Heart left ventricle (tissue), 16 donors: ENCODE measurements around the gene NME5. TPM values are rescaled to one million over a fixed set of nuclear protein-coding genes. Genes with fewer than 3 reads are reported as not detected.
A peak's percentile ranks its signal among the peaks of the same experiment; 100 is the strongest.

Source experiments
- ATAC-seq, 4 donors: fragments of 200-7000 bp; cut with Tn5 transposase; one replicate each; pipeline ENCODE4 v1.9.1; 2020 to 2022; ENCODE audit warnings: moderate library complexity in 4 of 4, mild to moderate bottlenecking in 3 of 4, moderate number of reproducible peaks in 1 of 4
- DNase-seq, 5 donors: peaks; one replicate each; pipeline ENCODE4 v3.0.0-alpha.2; 2020
- H3K27ac ChIP-seq, 12 donors: fragments of 200-600 bp; sonication (generic) in 4 of 12; one replicate each; pipeline versions ENCODE4 v1.5.0 to v1.8.0; 2016 to 2022; ENCODE audit warnings: mild to moderate bottlenecking in 2 of 12
- H3K27me3 ChIP-seq, 9 donors: fragments of 200-600 bp; sonication (generic) in 2 of 9; one replicate each; pipeline versions ENCODE4 v1.5.1 to v1.8.0; 2016 to 2022; ENCODE audit warnings: mild to moderate bottlenecking in 3 of 9
- H3K36me3 ChIP-seq, 9 donors: fragments of 200-600 bp; sonication (generic) in 2 of 9; one replicate each; pipeline versions ENCODE4 v1.5.0 to v1.8.0; 2018 to 2022; ENCODE audit warnings: mild to moderate bottlenecking in 2 of 9
- H3K4me1 ChIP-seq, 12 donors: fragments of 200-600 bp; sonication (generic) in 4 of 12; one replicate each; pipeline versions ENCODE4 v1.5.0 to v1.8.0; 2016 to 2022; ENCODE audit warnings: mild to moderate bottlenecking in 3 of 12
- H3K4me3 ChIP-seq, 12 donors: fragments of 200-600 bp; sonication (generic) in 4 of 12; one replicate each; pipeline versions ENCODE4 v1.5.0 to v1.8.0; 2017 to 2022; ENCODE audit warnings: mild to moderate bottlenecking in 9 of 12, moderate library complexity in 4 of 12
- H3K9me3 ChIP-seq, 12 donors: fragments of 200-600 bp; sonication (generic) in 4 of 12; one replicate each; pipeline versions ENCODE4 v1.5.0 to v1.8.0; 2016 to 2022; ENCODE audit warnings: mild to moderate bottlenecking in 1 of 12
- CTCF ChIP-seq, 12 donors: fragments of 200-600 bp; sonication (generic) in 4 of 12; IDR thresholded peaks; one replicate each; pipeline versions ENCODE4 v1.5.0 to v1.8.0; 2018 to 2022; ENCODE audit warnings: antibody characterized with exemption in 12 of 12, mild to moderate bottlenecking in 5 of 12
- POLR2A ChIP-seq, 2 donors: fragments of 450-650 bp; IDR thresholded peaks; one replicate each; pipeline ENCODE4 v1.6.1; 2017; ENCODE audit warnings: antibody characterized with exemption in 2 of 2, mild to moderate bottlenecking in 2 of 2, moderate library complexity in 2 of 2
- WGBS, 4 donors: extraction: QIAGEN DNeasy Blood & Tissue Kit in 2 of 4; methylation state at CpG; one replicate each; pipeline versions ENCODE4 v1.1.5 to v1.1.7; 2013 to 2018; 5-methylcytosine and 5-hydroxymethylcytosine counted together
- intact Hi-C, 10 donors: fragments of 100-400 bp; cut with DNase I; formaldehyde crosslinking; loops; one replicate each; pipeline versions ENCODE4 v1.11.1 to v1.14.2; 2022
- polyA plus RNA-seq, 2 donors: library from polyadenylated mRNA; stranded (reverse); fragments of 200-250 nt; gene quantifications; one replicate each; pipeline ENCODE4 v1.2.3, GENCODE V29; 2013
- total RNA-seq, 9 donors: library from RNA; depleted of rRNA in 2 of 9; stranded (reverse); fragments of >200 nt in 2 of 9; fragmentation: NEBNext Ultra II Directional in 3 of 9; extraction: Animal tissue kit (Norgen Biotek cat#: 25700) in 3 of 9; gene quantifications; one replicate each; pipeline versions ENCODE4 v1.1.0 to v1.2.4, GENCODE V29; 2016 to 2023
- donor health status: ischemic (EF 13 %, LVEDD 7.1; RV severe dilation, severe dysfunction).
- donor health status: healthy with polysubstance abuse.
- donor health status: DM: no; HTN: yes; CAD: no.
- donor health status: DM: no; HTN: no; CAD: no.
- donor health status: ischemic (EF 25% LVEDD 6.9; RV normal size, moderate dysfunction).
- donor health status: ischemic (EF 25% LVEDD 5.7; RV mildly dilated, moderate dysfunction).
- donor health status: healthy.
- donor health status: DM: yes; HTN: yes; CAD: no.
- donor health status: ischemic (EF 35%, LVEDD 5.7; RV mildly dilated, moderate dysfunction).
- donor health status: nonischemic (EF 11% LVEDD 7.7; RV severe dilation, severe dysfunction).
- donor health status: DM: yes; HTN: yes; CAD: no.
- donor health status: PGD.
- donor health status: ischemic (EF 29% LVEDD 5.4; RV normal size, mild dysfunction).
- donor health status: nonischemic (EF 23%, LVEDD 6.1; RV moderate dilation, normal function).

NME5 gene
- total and polyA plus RNA-seq, 11 donors: 0.50 to 5.1 (median 3.4) TPM

GRCh38 chr5:138178516-138179276, 39.5 kb upstream of the NME5 start, which contains the start of the genes BRD8 and KIF20A:
BRD8 (minus strand) TSS chr5:138178630; CDS start chr5:138178614, 16 bp downstream.
KIF20A (plus strand) TSS chr5:138179112; CDS start chr5:138179681, 569 bp downstream.
- ATAC-seq (peak; percentile 95 to 98 (median 98)), DNase-seq (peak; percentile 94 to 98 (median 97))
- peaks cover 0 to 53% (median 32%) of the 10 kb centered on the region in 9 donors for H3K36me3 ChIP-seq
- H3K4me3 ChIP-seq: peak within 1 kb of the TSS; percentile 62 to 95 (median 84)
- H3K9me3 ChIP-seq: no peaks in the 10 kb centered on the region
- TF ChIP-seq POLR2A (IDR thresholded peaks at IDR 0.05): peak in 1 of 2 donors; percentile 44
- TF ChIP-seq CTCF (IDR thresholded peaks at IDR 0.05): no peak
- intact Hi-C loops: no loop called here
- 0 to 1% (median 1%) methylated on average over 38 to 41 of the region's 41 CpGs for WGBS, 4 donors
- H3K27me3 ChIP-seq: no peaks in the 10 kb centered on the region
- peaks cover 2 to 31% (median 19%) of the 10 kb centered on the region in 12 donors for H3K4me1 ChIP-seq
- H3K27ac ChIP-seq: peak within 1 kb of the TSS; percentile 43 to 94 (median 90)

GRCh38 chr5:138177941-138178515, 38.8 kb upstream of the NME5 start:
- Histone ChIP-seq H3K4me1 (peaks cover 2 to 31% (median 19%) of the 10 kb centered on the region in 12 donors), H3K27me3 (no peaks in the 10 kb centered on the region), H3K4me3 (peak overlapping the region; percentile 62 to 95 (median 84)), H3K36me3 (peaks cover 0 to 54% (median 39%) of the 10 kb centered on the region in 9 donors), H3K9me3 (no peaks in the 10 kb centered on the region), H3K27ac (peak overlapping the region; percentile 43 to 94 (median 90))
- DNase-seq (peak in 1 of 5 donors; percentile 29), ATAC-seq (peak in 3 of 4 donors; percentile 35 to 56 (median 52))
- WGBS, 4 donors: 0% methylated on average over 16 of the region's 16 CpGs
- TF ChIP-seq POLR2A (IDR thresholded peaks at IDR 0.05) (no peak), CTCF (IDR thresholded peaks at IDR 0.05) (no peak)
- intact Hi-C loops: no loop called here

GRCh38 chr5:138170299-138170698, 31.1 kb upstream of the NME5 start:
- no peaks in the 10 kb centered on the region for H3K4me1 ChIP-seq
- ATAC-seq (no peak), DNase-seq (no peak)
- no peak for TF ChIP-seq CTCF (IDR thresholded peaks at IDR 0.05)
- no peak for TF ChIP-seq POLR2A (IDR thresholded peaks at IDR 0.05)
- intact Hi-C loops: no loop called here
- no peak overlapping the region for H3K27ac ChIP-seq
- H3K36me3 ChIP-seq: peaks cover 3 to 100% (median 100%) of the 10 kb centered on the region in 9 donors
- H3K9me3 ChIP-seq: no peaks in the 10 kb centered on the region
- no peaks in the 10 kb centered on the region for H3K27me3 ChIP-seq
- H3K4me3 ChIP-seq: no peak overlapping the region

- no peaks in the 10 kb centered on the region for H3K4me1 ChIP-seq
- H3K27ac ChIP-seq: no peak overlapping the region
- ATAC-seq: no peak
- peaks cover 3 to 100% (median 100%) of the 10 kb centered on the region in 9 donors for H3K36me3 ChIP-seq
- intact Hi-C loops: no loop called here
- H3K27me3 ChIP-seq: no peaks in the 10 kb centered on the region
- WGBS, 4 donors: 93 to 95% (median 94%) methylated on average over 5 of the region's 5 CpGs
- no peak overlapping the region for H3K4me3 ChIP-seq
- H3K9me3 ChIP-seq: no peaks in the 10 kb centered on the region
- TF ChIP-seq CTCF (IDR thresholded peaks at IDR 0.05) (no peak), POLR2A (IDR thresholded peaks at IDR 0.05) (no peak)
- no peak for DNase-seq
Observed at GRCh38 chr5:138169124-138169523, 29.9 kb upstream of the NME5 start.
